Keratinocyte (primary cell): Measurements from ENCODE around the gene RBMS3. TPM values are rescaled to one million over a fixed set of nuclear protein-coding genes. Genes with fewer than 3 reads are reported as not detected.

Source experiments
- DNase-seq: peaks from one replicate; pipeline ENCODE4 v3.0.0-alpha.2; 2011; ENCODE audit warnings: low read depth, missing footprints, low spot score
- FAIRE-seq: peaks from 2 replicates; lab custom pipeline; 2011; peaks lifted over from hg19 to GRCh38; lab: Jason Lieb, UNC
- H2AFZ ChIP-seq: 2 replicates; pipeline ENCODE4 v1.6.0; 2012; ENCODE audit warnings: low read length, control low read depth, inconsistent platforms; ENCODE audit not compliant: control insufficient read depth
- H3K27ac ChIP-seq: 2 replicates; pipeline ENCODE4 v1.5.1; 2011; ENCODE audit warnings: low read length; ENCODE audit not compliant: control insufficient read depth, insufficient read depth
- H3K27me3 ChIP-seq: 3 replicates; pipeline ENCODE4 v1.6.0; 2011; ENCODE audit warnings: low read length; ENCODE audit not compliant: control insufficient read depth, insufficient read depth; ENCODE audit errors: extremely low read depth
- H3K36me3 ChIP-seq, 2 experiments: 2 replicates in 1 of 2; 3 replicates in 1 of 2; pipeline ENCODE4 v1.5.1; 2011; ENCODE audit warnings: low read length in 2 of 2, mild to moderate bottlenecking in 1 of 2; ENCODE audit not compliant: control insufficient read depth in 2 of 2, insufficient read depth in 2 of 2; ENCODE audit errors: extremely low read depth in 1 of 2
- H3K4me1 ChIP-seq: 3 replicates; pipeline ENCODE4 v1.5.1; 2011; ENCODE audit warnings: low read length; ENCODE audit not compliant: control insufficient read depth, insufficient read depth; ENCODE audit errors: extremely low read depth
- H3K4me2 ChIP-seq: 3 replicates; pipeline ENCODE4 v1.6.0; 2011; ENCODE audit warnings: low read depth, low read length; ENCODE audit not compliant: control insufficient read depth, insufficient read depth; ENCODE audit errors: extremely low read depth
- H3K4me3 ChIP-seq, 3 experiments: fragments of 200-600 bp in 1 of 3; sonication (generic) in 1 of 3; 2 replicates in 2 of 3; 3 replicates in 1 of 3; pipeline ENCODE4 v1.5.1; 2011 to 2016; ENCODE audit warnings: low read length in 3 of 3, mild to moderate bottlenecking in 3 of 3, control low read depth in 2 of 3, inconsistent platforms in 1 of 3, low read depth in 1 of 3, mixed read lengths in 1 of 3, mixed run types in 1 of 3, moderate library complexity in 1 of 3; ENCODE audit not compliant: control insufficient read depth in 2 of 3, insufficient read depth in 2 of 3; ENCODE audit errors: extremely low read depth in 1 of 3
- H3K79me2 ChIP-seq: 2 replicates; pipeline ENCODE4 v1.6.0; 2012; ENCODE audit warnings: low read length; ENCODE audit not compliant: control insufficient read depth, insufficient read depth
- H3K9ac ChIP-seq: 3 replicates; pipeline ENCODE4 v1.6.0; 2011; ENCODE audit warnings: low read length; ENCODE audit not compliant: control insufficient read depth, insufficient read depth; ENCODE audit errors: extremely low read depth
- H3K9me1 ChIP-seq: 3 replicates; pipeline ENCODE4 v1.6.0; 2011; ENCODE audit warnings: low read length; ENCODE audit not compliant: control insufficient read depth, insufficient read depth; ENCODE audit errors: extremely low read depth
- H3K9me3 ChIP-seq: 2 replicates; pipeline ENCODE4 v1.5.1; 2012; ENCODE audit warnings: low read depth, low read length; ENCODE audit not compliant: control insufficient read depth
- H4K20me1 ChIP-seq: 3 replicates; pipeline ENCODE4 v1.6.0; 2011; ENCODE audit warnings: low read length; ENCODE audit not compliant: control insufficient read depth, insufficient read depth; ENCODE audit errors: extremely low read depth
- CTCF ChIP-seq, 3 experiments: IDR thresholded peaks in 1 of 3; conservative IDR thresholded peaks in 1 of 3; optimal IDR thresholded peaks in 1 of 3; 2 replicates in 2 of 3; 3 replicates in 1 of 3; pipeline versions ENCODE3 to v1.5.1; 2011; ENCODE audit warnings: low read length in 3 of 3, mild to moderate bottlenecking in 3 of 3, moderate library complexity in 2 of 3, control low read depth in 1 of 3, inconsistent platforms in 1 of 3; ENCODE audit not compliant: insufficient read depth in 2 of 3; ENCODE audit errors: extremely low read depth in 1 of 3
- EZH2 ChIP-seq: IDR thresholded peaks from one replicate; pipeline ENCODE4 v1.6.1; 2012; ENCODE audit warnings: inconsistent platforms, mild to moderate bottlenecking, low read length, moderate library complexity
- dilution Hi-C: fragments of 300-500 bp; cut with MboI; formaldehyde crosslinking; loops from one replicate; pipeline ENCODE4 v1.7.0; 2020; ENCODE audit warnings: low sequenced_read_pairs; ENCODE audit not compliant: extremely low pct_ligation_motif_present
- polyA plus RNA-seq, 5 experiments: library from polyadenylated mRNA; depleted of rRNA in 3 of 5; stranded (reverse) in 3 of 5; stranded (forward) in 1 of 5; unstranded in 1 of 5; fragments of >200 nt; gene quantifications; 1 replicate in 1 of 5; 2 replicates in 3 of 5; 3 replicates in 1 of 5; pipeline versions ENCODE4 v1.2.1 to v1.2.3, GENCODE V29; 2011 to 2012; ENCODE audit warnings: missing spikeins in 2 of 5, low read depth in 1 of 5, low replicate concordance in 1 of 5

RBMS3 gene
- polyA plus RNA-seq, 1 donor (not counting 4 experiments of a cell fraction or from before 2014, with no cell fraction given) = 2.3 TPM

DNA sequence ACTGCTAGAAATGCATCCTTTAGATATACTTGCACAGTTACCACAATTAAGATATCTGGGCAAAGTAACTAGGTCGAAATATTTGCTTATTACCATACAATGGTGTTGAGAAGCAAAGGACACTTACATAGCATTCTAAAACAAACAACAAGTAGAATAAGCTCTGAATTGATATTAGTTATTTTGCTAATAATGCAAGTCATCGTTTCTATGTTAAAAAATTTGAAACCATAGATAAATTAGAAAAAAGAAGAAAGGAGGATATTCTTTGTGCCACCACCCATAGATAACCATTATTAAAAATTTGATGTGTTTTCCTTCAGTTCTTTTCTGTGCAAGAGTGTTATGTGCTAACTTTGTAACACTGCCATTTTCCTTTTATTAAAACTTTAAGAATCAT, 435.3 kb downstream of the RBMS3 start:
- no peak overlapping the region for H3K4me3 ChIP-seq
- H3K9ac ChIP-seq = no peak overlapping the region
- dilution Hi-C loops = no loop called here
- H3K4me2 ChIP-seq = no peak overlapping the region
- H3K36me3 ChIP-seq = no peaks in the 10 kb centered on the region
- H3K4me1 ChIP-seq = peaks cover 15% of the 10 kb centered on the region
- H4K20me1 ChIP-seq = no peaks in the 10 kb centered on the region
- no peaks in the 10 kb centered on the region for H3K27me3 ChIP-seq
- FAIRE-seq = no peak
- no peaks in the 10 kb centered on the region for H3K79me2 ChIP-seq
- no peak for DNase-seq
- H3K9me3 ChIP-seq = no peaks in the 10 kb centered on the region
- H3K9me1 ChIP-seq = no peaks in the 10 kb centered on the region
- no peak overlapping the region for H2AFZ ChIP-seq
- H3K27ac ChIP-seq = no peak overlapping the region
- TF ChIP-seq CTCF (optimal IDR thresholded peaks at IDR 0.05 in 1 of 3, IDR thresholded peaks at IDR 0.05 in 1 of 3, conservative IDR thresholded peaks at IDR 0.05 in 1 of 3; ENCODE audit: extremely low read depth in 1 of 3, insufficient read depth in 2 of 3, low read length in 3 of 3) (no peak), EZH2 (no peak)

GRCh38 chr3:29718661-29719065, 437.8 kb downstream of the RBMS3 start:
- H3K4me3 ChIP-seq = no peak overlapping the region
- no peaks in the 10 kb centered on the region for H4K20me1 ChIP-seq
- TF ChIP-seq CTCF (optimal IDR thresholded peaks at IDR 0.05 in 1 of 3, IDR thresholded peaks at IDR 0.05 in 1 of 3, conservative IDR thresholded peaks at IDR 0.05 in 1 of 3; ENCODE audit: extremely low read depth in 1 of 3, insufficient read depth in 2 of 3, low read length in 3 of 3) (no peak), EZH2 (no peak)
- H3K79me2 ChIP-seq = no peaks in the 10 kb centered on the region
- H3K9me3 ChIP-seq = no peaks in the 10 kb centered on the region
- no peaks in the 10 kb centered on the region for H3K27me3 ChIP-seq
- FAIRE-seq = peak; percentile 93
- no peaks in the 10 kb centered on the region for H3K36me3 ChIP-seq
- H3K27ac ChIP-seq = peak overlapping the region; percentile 62
- peak overlapping the region; percentile 13 for H3K9ac ChIP-seq
- dilution Hi-C loops = no loop called here
- H3K4me2 ChIP-seq = peak overlapping the region; percentile 55
- peak; percentile 63 for DNase-seq
- no peak overlapping the region for H2AFZ ChIP-seq
- H3K9me1 ChIP-seq = no peaks in the 10 kb centered on the region
- H3K4me1 ChIP-seq = peaks cover 15% of the 10 kb centered on the region
